Sigmoid colon (tissue), 4 donors: ENCODE measurements around the gene CERS6.

ENCODE experiments used
- CTCF ChIP-seq, 4 experiments: fragments of 450-650 bp in 3 of 4; fragments of 200-600 bp in 1 of 4; IDR thresholded peaks; one replicate each; pipeline ENCODE4 v1.5.1; 2016 to 2019; ENCODE audit warnings: antibody characterized with exemption in 4 of 4, mild to moderate bottlenecking in 3 of 4, moderate library complexity in 2 of 4
- EP300 ChIP-seq, 4 donors: sonication (generic); formaldehyde crosslinking; IDR thresholded peaks; one replicate each; pipeline ENCODE4 v1.6.1; 2017; ENCODE audit warnings: antibody characterized with exemption in 4 of 4
- POLR2A ChIP-seq, 2 donors: fragments of 450-650 bp; IDR thresholded peaks; one replicate each; pipeline ENCODE4 v1.6.1; 2016; ENCODE audit warnings: antibody characterized with exemption in 2 of 2, mild to moderate bottlenecking in 2 of 2, moderate library complexity in 2 of 2
- POLR2AphosphoS5 ChIP-seq, 4 donors: sonication (generic); formaldehyde crosslinking; IDR thresholded peaks; one replicate each; pipeline ENCODE4 v1.6.1; 2017; ENCODE audit warnings: antibody characterized with exemption in 4 of 4

- TF ChIP-seq CTCF (IDR thresholded peaks at IDR 0.05) = no peak
- TF ChIP-seq POLR2A (IDR thresholded peaks at IDR 0.05) = no peak
- TF ChIP-seq POLR2AphosphoS5 (IDR thresholded peaks at IDR 0.05) = no peak
- no peak for TF ChIP-seq EP300 (IDR thresholded peaks at IDR 0.05)
Observed at GRCh38 chr2:168496906-168497305, 40.8 kb downstream of the CERS6 start.
